ENCODE measurements around the gene ECI1. TPM values are rescaled to one million over a fixed set of nuclear protein-coding genes. Genes with fewer than 3 reads are reported as not detected.

Gene ECI1, protein sequence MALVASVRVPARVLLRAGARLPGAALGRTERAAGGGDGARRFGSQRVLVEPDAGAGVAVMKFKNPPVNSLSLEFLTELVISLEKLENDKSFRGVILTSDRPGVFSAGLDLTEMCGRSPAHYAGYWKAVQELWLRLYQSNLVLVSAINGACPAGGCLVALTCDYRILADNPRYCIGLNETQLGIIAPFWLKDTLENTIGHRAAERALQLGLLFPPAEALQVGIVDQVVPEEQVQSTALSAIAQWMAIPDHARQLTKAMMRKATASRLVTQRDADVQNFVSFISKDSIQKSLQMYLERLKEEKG
- total RNA-seq = 51.1 and 60.7 TPM in 2 replicates

DNA sequence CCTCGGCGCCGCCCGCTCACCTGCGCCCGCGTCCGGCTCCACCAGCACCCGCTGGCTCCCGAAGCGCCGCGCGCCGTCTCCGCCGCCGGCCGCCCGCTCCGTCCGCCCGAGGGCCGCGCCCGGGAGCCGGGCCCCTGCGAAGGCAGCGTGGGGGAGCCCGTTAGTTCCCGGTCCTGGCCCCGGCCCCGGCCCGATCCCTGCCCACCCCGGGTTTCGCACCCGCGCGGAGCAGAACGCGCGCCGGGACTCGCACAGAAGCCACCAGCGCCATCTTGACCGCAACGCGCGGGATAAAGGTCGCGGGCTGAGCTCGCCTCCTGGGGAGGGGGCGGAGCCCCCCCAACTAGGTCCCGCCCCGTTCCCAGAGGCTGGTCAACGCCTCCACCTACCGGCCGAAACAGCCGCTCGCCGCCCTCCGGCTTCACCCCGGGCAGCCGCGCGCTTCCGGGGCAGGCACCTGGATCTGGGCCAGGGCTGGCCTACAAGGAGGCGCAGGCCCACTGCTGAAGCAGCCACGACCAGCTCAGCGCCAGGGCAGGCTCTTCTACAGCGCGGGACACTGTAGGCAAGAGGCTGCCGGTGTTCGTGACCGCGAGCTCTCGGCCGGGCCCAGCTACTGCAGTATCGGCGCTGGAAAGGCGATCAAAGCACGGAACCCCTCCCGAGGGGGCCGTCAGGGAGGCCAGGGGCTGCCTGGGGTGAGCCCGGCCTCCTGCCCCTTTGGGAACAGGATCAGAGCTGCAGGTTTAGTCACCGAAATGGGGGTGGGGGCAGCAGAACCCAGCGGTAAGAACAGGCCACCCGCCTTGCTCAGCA is at the start of gene ECI1:
Gene ECI1, minus strand, starts transcription at position 292 of the 816 bp plus-strand sequence. Its CDS starts 21 bp downstream, at position 271.

DNA sequence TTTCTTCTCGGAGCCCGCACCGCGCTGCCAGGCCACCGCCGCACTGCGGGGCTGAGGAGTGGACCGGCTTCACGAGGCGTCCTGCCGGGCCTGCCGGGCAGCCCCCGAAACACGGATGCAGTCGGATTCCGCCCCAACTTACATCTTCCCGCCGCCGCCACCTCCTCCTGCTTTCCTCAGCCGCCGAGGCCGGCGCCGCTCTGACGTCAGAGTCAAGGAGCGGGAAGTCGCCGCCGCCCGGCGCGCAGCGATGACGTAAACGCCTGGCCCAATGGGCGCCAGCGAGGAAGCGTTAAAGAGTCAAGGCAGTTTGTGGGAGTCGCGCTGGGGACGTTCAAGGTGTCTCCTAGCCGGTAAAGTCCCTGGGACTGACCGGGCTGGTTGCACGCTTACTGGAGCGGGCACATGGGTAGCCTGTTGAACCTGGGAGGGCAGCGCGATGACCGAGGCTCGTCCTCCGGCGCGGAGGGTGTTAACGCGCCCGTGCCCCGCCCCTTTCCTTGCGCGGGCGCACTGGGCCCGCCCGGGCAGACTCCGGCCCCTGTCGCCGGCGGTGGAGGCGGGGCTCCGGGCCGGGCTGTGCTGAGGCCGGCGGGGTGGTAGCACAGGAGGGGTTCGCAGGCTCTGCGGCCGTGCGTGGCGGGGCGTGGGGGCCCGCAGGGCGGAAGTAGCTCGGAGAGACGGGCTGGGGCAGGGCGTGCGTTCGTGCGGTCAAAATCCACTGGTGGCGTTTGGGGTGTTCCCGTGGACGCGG is 16.7 kb upstream of the ECI1 start, which contains the start of gene RNPS1:
Gene RNPS1, minus strand, starts transcription at position 214 of the 754 bp plus-strand sequence. CDS start 3,483 bp downstream, outside the sequence.

DNA sequence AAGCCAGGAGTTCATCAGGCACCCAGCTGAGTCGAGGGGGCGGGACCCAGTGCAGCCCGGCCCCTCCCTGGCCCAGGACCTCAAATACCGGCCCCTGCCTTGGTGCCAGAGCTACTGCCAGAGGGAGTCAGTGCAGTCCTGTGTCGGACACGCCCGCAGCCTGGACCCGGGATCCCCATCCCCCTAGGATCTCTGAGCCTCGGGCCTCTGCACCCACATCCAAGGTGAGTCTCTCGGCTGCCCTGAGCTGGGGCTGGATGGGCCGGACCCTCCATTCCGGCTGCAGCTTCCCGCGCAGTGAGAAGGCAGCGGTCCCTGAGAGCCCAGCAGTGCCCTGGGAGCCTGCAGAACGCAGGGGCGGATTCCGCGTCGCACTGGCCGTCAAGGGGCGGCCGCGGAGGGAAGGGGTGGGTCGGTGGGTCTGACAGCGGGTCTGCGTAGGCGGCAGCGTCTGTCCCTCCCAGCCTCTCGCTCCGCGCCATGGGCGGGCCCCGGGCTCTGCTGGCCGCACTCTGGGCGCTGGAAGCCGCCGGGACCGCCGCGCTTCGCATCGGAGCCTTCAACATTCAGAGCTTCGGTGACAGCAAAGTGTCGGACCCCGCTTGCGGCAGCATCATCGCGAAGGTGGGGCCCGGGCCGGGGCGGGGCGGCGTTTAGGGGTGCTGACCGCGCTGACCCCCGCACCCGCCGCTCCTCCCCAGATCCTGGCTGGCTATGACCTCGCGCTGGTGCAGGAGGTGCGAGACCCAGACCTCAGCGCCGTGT is 14.9 kb downstream of the ECI1 start, which contains the start of gene DNASE1L2:
Gene DNASE1L2, plus strand, starts transcription at position 108 of the 765 bp plus-strand sequence. Its CDS starts 373 bp downstream, at position 481.

DNA sequence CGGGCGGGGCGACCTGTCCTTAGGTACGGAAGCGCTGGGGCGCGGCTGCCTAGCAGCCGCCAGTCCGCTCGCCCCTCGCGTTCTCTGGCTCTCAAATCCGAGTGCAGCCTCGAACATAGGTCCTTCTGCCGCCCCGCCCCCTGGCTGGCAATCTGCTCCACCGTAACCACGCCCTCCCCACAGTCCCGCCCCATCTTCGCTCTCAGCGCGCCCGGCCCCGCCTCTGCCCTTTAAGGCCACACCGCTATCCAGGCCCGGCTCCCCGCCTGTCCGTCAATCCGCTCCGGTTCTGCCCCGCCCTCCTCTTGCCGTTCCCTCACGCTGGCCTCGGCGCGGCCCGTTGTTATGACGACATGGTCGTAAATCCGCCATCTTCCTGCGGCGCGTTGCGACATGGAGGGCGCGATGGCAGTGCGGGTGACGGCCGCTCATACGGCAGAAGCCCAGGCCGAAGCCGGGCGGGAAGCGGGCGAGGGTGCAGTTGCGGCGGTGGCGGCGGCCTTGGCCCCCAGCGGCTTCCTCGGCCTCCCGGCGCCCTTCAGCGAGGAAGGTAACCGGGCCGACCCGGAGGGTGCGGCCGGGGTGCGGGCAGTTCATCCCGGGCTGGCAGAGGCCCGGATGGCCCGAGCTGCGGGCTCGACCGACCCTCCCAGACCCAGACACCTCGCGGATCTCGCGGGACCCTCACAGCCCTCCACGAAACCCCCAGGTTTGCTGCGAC is 28.0 kb downstream of the ECI1 start, which contains the start of gene E4F1:
Gene E4F1, plus strand, starts transcription at position 371 of the 721 bp plus-strand sequence. Its CDS starts 23 bp downstream, at position 394.

DNA sequence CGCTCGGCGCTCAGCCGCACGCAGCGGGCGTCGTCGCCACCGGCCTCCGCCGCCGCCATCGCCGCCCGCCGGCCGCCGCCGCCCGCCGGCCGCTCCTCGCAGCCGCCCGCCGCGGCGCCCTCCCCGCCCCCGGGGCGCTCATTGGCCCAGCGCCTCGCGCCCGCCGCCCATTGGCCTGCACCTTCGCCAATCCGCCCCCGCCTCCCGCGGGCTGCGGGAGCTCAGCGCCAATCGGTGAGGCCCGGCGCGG is 36.7 kb downstream of the ECI1 start, which contains the start of gene PGP:
Gene PGP, minus strand, starts transcription at position 122 of the 250 bp plus-strand sequence. Its CDS starts 63 bp downstream, at position 59.

DNA sequence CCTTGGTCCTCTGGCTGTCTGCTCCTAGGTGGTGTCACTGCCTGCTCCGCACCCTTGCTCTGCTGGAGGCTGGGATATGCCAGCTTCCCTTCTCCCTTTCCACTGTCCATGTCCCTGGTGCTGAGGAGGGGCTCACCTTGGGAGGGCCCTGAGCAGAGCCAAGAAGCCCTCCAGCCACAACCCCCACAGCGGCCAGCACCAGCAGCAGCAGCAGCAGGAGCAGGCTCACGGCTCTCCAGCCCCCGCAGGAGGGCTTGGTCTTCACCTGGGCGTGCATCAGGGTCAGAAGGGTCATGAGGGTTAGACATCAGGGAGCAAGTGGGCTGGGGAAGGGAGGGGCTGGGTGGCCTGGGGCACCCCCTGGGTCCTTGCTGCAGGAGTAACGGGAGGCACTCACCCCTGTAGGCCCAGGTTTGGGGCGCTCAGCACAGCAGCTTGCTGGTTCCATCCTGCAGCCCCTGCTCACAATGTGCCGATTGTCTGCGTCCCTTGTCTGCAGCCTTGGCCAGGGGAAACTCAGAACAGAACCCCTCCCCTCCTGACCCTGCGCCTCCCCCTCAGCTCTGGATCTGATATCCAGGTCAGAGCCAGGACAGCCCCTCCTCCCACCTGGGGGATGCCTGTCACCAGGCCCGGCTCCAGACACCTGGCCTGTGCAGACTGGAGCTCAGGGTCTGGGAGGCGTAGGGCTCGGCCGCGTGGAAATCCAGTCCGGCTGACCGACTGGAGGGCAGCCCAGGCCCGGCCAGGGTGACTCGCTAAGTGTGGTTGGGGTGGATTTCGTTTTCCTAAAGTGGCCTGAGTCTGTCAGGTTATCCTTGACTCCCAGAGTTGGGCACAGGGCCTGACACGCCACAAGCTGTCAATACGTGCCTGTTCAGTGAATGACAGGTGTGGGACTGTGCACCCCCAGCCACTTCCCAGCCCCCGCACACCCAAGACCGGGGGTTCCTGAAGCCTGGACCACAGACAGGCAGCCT is 40.7 kb downstream of the ECI1 start, which contains the start of gene BRICD5:
Gene BRICD5, minus strand, starts transcription at position 478 of the 980 bp plus-strand sequence. Its CDS starts 30 bp downstream, at position 448.

DNA sequence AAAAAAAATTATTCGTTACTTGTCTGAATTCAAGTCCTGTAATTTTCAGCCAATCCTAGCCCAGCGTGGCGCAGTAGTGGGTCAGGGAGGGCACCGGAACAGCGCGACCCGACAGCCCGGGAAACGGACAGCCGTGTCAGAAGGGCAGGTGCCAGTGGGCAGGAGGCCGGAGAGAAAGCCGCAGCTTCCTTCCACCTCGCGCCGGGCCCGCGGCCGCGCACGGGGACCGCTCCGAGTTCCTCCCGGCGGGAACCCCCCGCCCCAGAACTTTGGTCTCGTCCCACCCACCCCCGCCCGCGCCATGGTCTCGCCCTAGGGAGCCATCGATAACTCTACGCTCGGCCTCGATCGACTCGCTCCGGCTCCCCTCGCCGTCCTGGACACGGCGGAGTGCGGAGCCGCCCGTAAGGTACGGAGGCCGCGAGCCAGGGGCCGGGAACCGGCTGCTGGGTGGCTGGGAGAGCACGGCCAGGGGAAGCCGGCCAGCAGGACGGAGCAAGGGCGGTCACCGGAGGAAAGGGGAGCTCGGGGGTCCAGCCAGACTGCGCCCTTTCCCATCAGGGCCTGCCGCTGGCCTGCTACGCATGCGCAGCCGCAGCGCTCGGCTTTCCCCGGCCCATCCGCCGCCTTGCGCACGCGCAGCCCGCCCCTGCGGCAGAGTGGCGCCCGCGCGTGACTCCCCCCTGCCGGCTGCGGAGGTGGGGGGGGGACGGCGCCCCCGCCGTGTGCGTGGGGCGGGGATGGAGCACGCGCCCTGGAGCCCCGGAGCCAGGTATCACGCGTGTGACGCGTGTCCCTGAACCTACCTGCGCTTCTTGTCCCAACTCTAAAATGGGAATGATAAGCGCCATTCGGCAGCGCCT is 46.1 kb downstream of the ECI1 start, which contains the start of gene MLST8:
Gene MLST8, plus strand, starts transcription at position 351 of the 863 bp plus-strand sequence. CDS start 632 bp downstream, outside the sequence.

DNA sequence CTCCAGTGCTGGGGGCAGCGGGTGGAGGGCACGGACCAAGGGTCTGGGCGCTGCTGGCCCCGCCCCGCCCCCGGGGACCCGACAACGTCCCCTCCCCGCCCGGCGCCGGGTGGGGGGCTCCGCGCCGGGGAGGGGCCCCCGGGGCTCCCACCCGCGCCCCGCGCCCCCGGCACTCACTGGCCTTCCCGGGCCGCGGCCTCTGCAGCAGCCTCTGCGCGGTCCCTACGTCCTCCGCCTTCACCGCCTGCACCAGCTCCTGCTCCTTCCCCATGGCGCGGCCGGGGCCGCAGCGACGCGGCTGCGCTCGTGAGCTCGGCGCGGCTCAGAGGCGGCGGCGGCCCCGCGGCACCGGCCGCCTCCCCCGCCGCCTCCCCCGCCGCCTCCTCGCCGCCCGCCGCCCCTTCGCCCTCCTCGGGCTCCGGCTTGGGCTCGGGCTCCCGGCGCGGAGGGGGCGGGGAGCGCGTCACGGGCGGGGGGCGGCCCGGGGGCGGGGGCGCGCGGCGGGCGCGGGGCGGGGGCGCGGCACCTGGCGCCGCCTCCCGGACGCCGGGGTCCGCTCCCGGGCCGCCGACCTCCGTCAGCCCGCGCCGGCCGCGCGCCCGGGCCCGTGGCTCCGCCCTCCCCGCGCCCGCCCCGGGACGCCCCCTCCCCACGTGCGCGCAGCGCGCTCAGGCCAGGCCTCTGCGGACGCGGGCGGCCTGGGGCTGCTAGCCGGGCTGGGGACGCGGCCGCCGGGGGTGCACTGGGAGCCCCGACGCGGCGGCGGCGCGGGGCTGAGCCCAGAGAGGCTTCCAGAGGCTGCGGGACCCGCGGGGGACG is 55.0 kb downstream of the ECI1 start, which contains the start of gene CASKIN1:
Gene CASKIN1, minus strand, starts transcription at position 444 of the 819 bp plus-strand sequence. Its CDS starts 173 bp downstream, at position 271.

Other genes with a start within 250 kb of the ECI1 start
- 20.7 and 22.7 TPM in 2 replicates for gene ZNF598, start 241.8 kb downstream of the ECI1 start, total RNA-seq
- 0.33 and 0.87 TPM in 2 replicates for gene NPW, start 231.8 kb downstream of the ECI1 start, total RNA-seq
- 12.1 and 17.7 TPM in 2 replicates for gene NHERF2, start 224.7 kb downstream of the ECI1 start, total RNA-seq
- 29.5 and 31.0 TPM in 2 replicates for gene NTHL1, start 203.8 kb downstream of the ECI1 start, total RNA-seq
- gene TSC2, start 203.6 kb downstream of the ECI1 start, total RNA-seq = 50.2 and 59.6 TPM in 2 replicates
- 137 and 254 TPM in 2 replicates for gene PKD1, start 115.7 kb downstream of the ECI1 start, total RNA-seq
- 1.1 and 1.4 TPM in 2 replicates for gene RAB26, start 103.0 kb downstream of the ECI1 start, total RNA-seq
- gene TRAF7, start 95.8 kb downstream of the ECI1 start, total RNA-seq = 46.6 and 52.6 TPM in 2 replicates
- 0.12 and 0.33 TPM in 2 replicates for gene CASKIN1, start 55.0 kb downstream of the ECI1 start, total RNA-seq
- 22.6 and 28.9 TPM in 2 replicates for gene MLST8, start 46.1 kb downstream of the ECI1 start, total RNA-seq
- 1.7 and 4.9 TPM in 2 replicates for gene BRICD5, start 40.7 kb downstream of the ECI1 start, total RNA-seq
- 14.1 and 24.5 TPM in 2 replicates for gene PGP, start 36.7 kb downstream of the ECI1 start, total RNA-seq
- gene E4F1, start 28.0 kb downstream of the ECI1 start, total RNA-seq = 37.0 and 38.0 TPM in 2 replicates
- gene DNASE1L2, start 15.1 kb downstream of the ECI1 start, total RNA-seq = 0.44 and 0.87 TPM in 2 replicates
- gene RNPS1, start 16.5 kb upstream of the ECI1 start, total RNA-seq = 50.1 and 82.1 TPM in 2 replicates
- 0.89 and 1.5 TPM in 2 replicates for gene ABCA3, start 89.1 kb upstream of the ECI1 start, total RNA-seq
- gene CCNF, start 177.9 kb upstream of the ECI1 start, total RNA-seq = 13.7 and 48.0 TPM in 2 replicates
- gene TEDC2, start 208.5 kb upstream of the ECI1 start, total RNA-seq = 5.6 and 13.6 TPM in 2 replicates
- 0.89 and 2.4 TPM in 2 replicates for gene NTN3, start 219.7 kb upstream of the ECI1 start, total RNA-seq
- 20.9 and 24.6 TPM in 2 replicates for gene TBC1D24, start 223.5 kb upstream of the ECI1 start, total RNA-seq

Data from uterine smooth muscle cell (primary cell).